SK-N-SH treated with all-trans-retinoic acid at 6 μM for 48 hours (cell line): ENCODE data around the gene CAPN12.

Experiments used
- ARNTL ChIP-seq: fragments of 450-650 bp; formaldehyde crosslinking; IDR thresholded peaks from 2 replicates; pipeline ENCODE4 v1.5.0; 2020; ENCODE audit warnings: low read depth, mild to moderate bottlenecking, moderate library complexity, borderline replicate concordance
- CREB5 ChIP-seq: fragments of 250-450 bp; sonication (Bioruptor Pico); IDR thresholded peaks from 2 replicates; pipeline ENCODE4 v1.5.1; 2020; ENCODE audit warnings: low read depth, mild to moderate bottlenecking, moderate library complexity
- CSRNP3 ChIP-seq: fragments of 250-450 bp; sonication (Bioruptor Pico); IDR thresholded peaks from 2 replicates; pipeline ENCODE4 v1.5.1; 2021; ENCODE audit warnings: mild to moderate bottlenecking, moderate library complexity
- GLIS3 ChIP-seq: fragments of 250-450 bp; sonication (Bioruptor Pico); IDR thresholded peaks from 2 replicates; pipeline ENCODE4 v1.5.0; 2020; ENCODE audit warnings: mild to moderate bottlenecking, moderate library complexity
- OSR1 ChIP-seq: fragments of 250-450 bp; sonication (Bioruptor Pico); IDR thresholded peaks from 2 replicates; pipeline ENCODE4 v1.8.0; 2022; ENCODE audit warnings: moderate library complexity, mild to moderate bottlenecking, inconsistent platforms
- PATZ1 ChIP-seq: fragments of 250-450 bp; sonication (Bioruptor Pico); IDR thresholded peaks from 2 replicates; pipeline ENCODE4 v1.8.0; 2020; ENCODE audit warnings: mild to moderate bottlenecking, moderate library complexity, borderline replicate concordance
- POU6F1 ChIP-seq: fragments of 250-450 bp; sonication (Bioruptor Pico); IDR thresholded peaks from 2 replicates; pipeline ENCODE4 v1.8.0; 2021; ENCODE audit warnings: low read depth, mild to moderate bottlenecking, moderate library complexity, borderline replicate concordance
- PPARA ChIP-seq: fragments of 250-450 bp; sonication (Bioruptor Pico); IDR thresholded peaks from 2 replicates; pipeline ENCODE4 v1.5.0; 2020; ENCODE audit warnings: mild to moderate bottlenecking, borderline replicate concordance
- RARB ChIP-seq: fragments of 250-450 bp; sonication (Bioruptor Pico); IDR thresholded peaks from 2 replicates; pipeline ENCODE4 v1.8.0; 2021; ENCODE audit warnings: mild to moderate bottlenecking, moderate library complexity
- SNAI2 ChIP-seq: fragments of 250-450 bp; sonication (Bioruptor Pico); IDR thresholded peaks from 2 replicates; pipeline ENCODE4 v1.5.0; 2020; ENCODE audit warnings: mild to moderate bottlenecking, moderate library complexity
- ZFP3 ChIP-seq: fragments of 250-450 bp; sonication (Bioruptor Pico); IDR thresholded peaks from 2 replicates; pipeline ENCODE4 v1.5.0; 2020; ENCODE audit warnings: mild to moderate bottlenecking, moderate library complexity
- ZFP30 ChIP-seq: fragments of 450-650 bp; formaldehyde crosslinking; IDR thresholded peaks from 2 replicates; pipeline ENCODE4 v1.5.0; 2022; ENCODE audit warnings: mild to moderate bottlenecking, moderate library complexity
- ZNF565 ChIP-seq: fragments of 450-650 bp; formaldehyde crosslinking; conservative IDR thresholded peaks from 2 replicates; pipeline ENCODE4 v1.5.0; 2020; ENCODE audit warnings: low read depth, mild to moderate bottlenecking, moderate library complexity

- no peak for TF ChIP-seq PPARA (CRISPR knock-in tag)
- TF ChIP-seq OSR1, result no peak
- TF ChIP-seq CREB5 (CRISPR knock-in tag), result no peak
- no peak for TF ChIP-seq PATZ1 (CRISPR knock-in tag)
- no peak for TF ChIP-seq ZFP3 (CRISPR knock-in tag)
- TF ChIP-seq RARB (CRISPR knock-in tag), result no peak
- TF ChIP-seq POU6F1 (CRISPR knock-in tag), result no peak
- no peak for TF ChIP-seq CSRNP3 (CRISPR knock-in tag)
- no peak for TF ChIP-seq ARNTL
- no peak for TF ChIP-seq ZFP30
- TF ChIP-seq ZNF565 (CRISPR knock-in tag), result no peak
- no peak for TF ChIP-seq SNAI2 (CRISPR knock-in tag)
- no peak for TF ChIP-seq GLIS3
These were observed 40.8 kb downstream of the CAPN12 start for GRCh38 chr19:38703509-38703908.
